H9 (cell line): ENCODE measurements around the gene RTTN. TPM values are rescaled to one million over a fixed set of nuclear protein-coding genes. Genes with fewer than 3 reads are reported as not detected.

Experiments
- DNase-seq: peaks from one replicate; pipeline ENCODE4 v3.0.0-alpha.2; 2017
- H2AFZ ChIP-seq: one replicate; pipeline ENCODE4 v1.6.1; 2013; ENCODE audit warnings: mild to moderate bottlenecking, low read length, control low read depth, moderate library complexity
- H2AK5ac ChIP-seq: 2 replicates; pipeline ENCODE4 v1.6.1; 2013; ENCODE audit warnings: low read length, control low read depth, mixed read lengths; ENCODE audit not compliant: insufficient read length
- H2BK120ac ChIP-seq: one replicate; pipeline ENCODE4 v1.6.1; 2013; ENCODE audit warnings: low read depth, mild to moderate bottlenecking, low read length, control low read depth, inconsistent platforms; ENCODE audit not compliant: poor library complexity, severe bottlenecking
- H2BK12ac ChIP-seq: 2 replicates; pipeline ENCODE4 v1.6.1; 2013; ENCODE audit warnings: low read length, control low read depth, mixed read lengths, low read depth; ENCODE audit not compliant: insufficient read length
- H2BK15ac ChIP-seq: 2 replicates; pipeline ENCODE4 v1.6.1; 2013; ENCODE audit warnings: low read depth, low read length, control low read depth
- H2BK20ac ChIP-seq: one replicate; pipeline ENCODE4 v1.6.1; 2013; ENCODE audit warnings: low read depth, mild to moderate bottlenecking, low read length, control low read depth, inconsistent platforms; ENCODE audit not compliant: poor library complexity, severe bottlenecking
- H2BK5ac ChIP-seq: 2 replicates; pipeline ENCODE4 v1.6.1; 2013; ENCODE audit warnings: low read length, control low read depth, mixed read lengths; ENCODE audit not compliant: insufficient read length
- H3K14ac ChIP-seq: 2 replicates; pipeline ENCODE4 v1.6.1; 2013; ENCODE audit warnings: low read length, control low read depth; ENCODE audit not compliant: insufficient read depth
- H3K18ac ChIP-seq: 2 replicates; pipeline ENCODE4 v1.6.1; 2013; ENCODE audit warnings: low read depth, mild to moderate bottlenecking, mixed read lengths, low read length, control low read depth; ENCODE audit not compliant: insufficient read length
- H3K23ac ChIP-seq: 2 replicates; pipeline ENCODE4 v1.6.1; 2013; ENCODE audit warnings: low read length, control low read depth, mixed read lengths, low read depth; ENCODE audit not compliant: insufficient read length
- H3K23me2 ChIP-seq: 2 replicates; pipeline ENCODE4 v1.6.1; 2013; ENCODE audit warnings: low read depth, mild to moderate bottlenecking, mixed read lengths, low read length, control low read depth; ENCODE audit not compliant: insufficient read length, poor library complexity, severe bottlenecking
- H3K27ac ChIP-seq: 2 replicates; pipeline ENCODE4 v1.5.1; 2013; ENCODE audit warnings: low read length, control low read depth, mixed read lengths, low read depth; ENCODE audit not compliant: insufficient read length
- H3K27me3 ChIP-seq: 2 replicates; pipeline ENCODE4 v1.6.1; 2013; ENCODE audit warnings: low read length, control low read depth, inconsistent platforms; ENCODE audit not compliant: insufficient read depth
- H3K4ac ChIP-seq: 2 replicates; pipeline ENCODE4 v1.6.1; 2013; ENCODE audit warnings: low read depth, mild to moderate bottlenecking, control low read depth, inconsistent platforms, low read length, moderate library complexity
- H3K4me1 ChIP-seq: 2 replicates; pipeline ENCODE4 v1.6.1; 2013; ENCODE audit warnings: low read length, control low read depth, inconsistent platforms; ENCODE audit not compliant: insufficient read depth
- H3K4me2 ChIP-seq: 2 replicates; pipeline ENCODE4 v1.6.1; 2013; ENCODE audit warnings: low read length, control low read depth, mixed read lengths; ENCODE audit not compliant: insufficient read length, insufficient read depth
- H3K56ac ChIP-seq: 2 replicates; pipeline ENCODE4 v1.6.1; 2013; ENCODE audit warnings: low read depth, mild to moderate bottlenecking, mixed read lengths, low read length, control low read depth; ENCODE audit not compliant: insufficient read length
- H3K79me1 ChIP-seq: 2 replicates; pipeline ENCODE4 v1.6.1; 2013; ENCODE audit warnings: low read depth, mild to moderate bottlenecking, moderate library complexity, low read length, control low read depth, inconsistent platforms; ENCODE audit not compliant: insufficient read depth, poor library complexity, severe bottlenecking
- H3K79me2 ChIP-seq: 2 replicates; pipeline ENCODE4 v1.6.1; 2013; ENCODE audit warnings: low read length, control low read depth, inconsistent platforms; ENCODE audit not compliant: insufficient read depth
- H3K9ac ChIP-seq: 2 replicates; pipeline ENCODE4 v1.6.1; 2013; ENCODE audit warnings: low read length, control low read depth, mixed read lengths; ENCODE audit not compliant: insufficient read length; ENCODE audit errors: extremely low read depth
- H3K9me3 ChIP-seq: one replicate; pipeline ENCODE4 v1.6.1; 2013; ENCODE audit warnings: low read depth, low read length, inconsistent platforms; ENCODE audit not compliant: control insufficient read depth
- H3T11ph ChIP-seq: one replicate; pipeline ENCODE4 v1.6.1; 2013; ENCODE audit warnings: mild to moderate bottlenecking, low read length, control low read depth, inconsistent platforms
- H4K20me1 ChIP-seq: one replicate; pipeline ENCODE4 v1.6.1; 2013; ENCODE audit not compliant: control insufficient read depth, insufficient read length, insufficient read depth
- H4K5ac ChIP-seq: 2 replicates; pipeline ENCODE4 v1.6.1; 2013; ENCODE audit warnings: low read depth, mild to moderate bottlenecking, mixed read lengths, low read length, control low read depth; ENCODE audit not compliant: insufficient read length
- H4K8ac ChIP-seq: replicated peaks from 2 replicates; pipeline ENCODE4 v1.6.1; 2013; ENCODE audit warnings: low read length, control low read depth, mixed read lengths, low read depth; ENCODE audit not compliant: insufficient read length
- H4K91ac ChIP-seq: 2 replicates; pipeline ENCODE4 v1.6.1; 2013; ENCODE audit warnings: low read depth, mild to moderate bottlenecking, moderate library complexity, mixed read lengths, low read length, control low read depth; ENCODE audit not compliant: insufficient read length
- H3K27ac Mint-ChIP-seq, 3 experiments: 2 replicates in 2 of 3; 3 replicates in 1 of 3; pipeline ENCODE4 v1.8.0; 2020 to 2021; ENCODE audit warnings: mixed read lengths in 3 of 3, mild to moderate bottlenecking in 1 of 3, moderate library complexity in 1 of 3
- H3K27me3 Mint-ChIP-seq: 2 replicates; pipeline ENCODE4 v1.8.0; 2021; ENCODE audit warnings: low read depth, mild to moderate bottlenecking, moderate library complexity, mixed read lengths
- H3K36me3 Mint-ChIP-seq, 3 experiments: 2 replicates in 2 of 3; 3 replicates in 1 of 3; pipeline ENCODE4 v1.8.0; 2020 to 2021; ENCODE audit warnings: low read depth in 3 of 3, mixed read lengths in 3 of 3; ENCODE audit not compliant: insufficient read depth in 1 of 3
- H3K4me1 Mint-ChIP-seq, 2 experiments: 2 replicates each; pipeline ENCODE4 v1.8.0; 2020; ENCODE audit warnings: mixed read lengths in 2 of 2
- H3K4me3 Mint-ChIP-seq, 2 experiments: 2 replicates in 1 of 2; 3 replicates in 1 of 2; pipeline ENCODE4 v1.8.0; 2020 to 2021; ENCODE audit warnings: mild to moderate bottlenecking in 2 of 2, mixed read lengths in 2 of 2, moderate library complexity in 1 of 2
- H3K9me3 Mint-ChIP-seq, 2 experiments: 2 replicates in 1 of 2; 3 replicates in 1 of 2; pipeline ENCODE4 v1.8.0; 2020; ENCODE audit warnings: mild to moderate bottlenecking in 2 of 2, mixed read lengths in 2 of 2, moderate library complexity in 1 of 2
- WGBS: extraction: QIAGEN DNeasy Blood & Tissue Kit; methylation state at CpG from one replicate; pipeline ENCODE4 v1.1.7; 2013; ENCODE audit warnings: missing lambda C conversion rate, low lambda C conversion rate, mixed read lengths; ENCODE audit not compliant: insufficient read length; ENCODE audit errors: extremely low coverage; 5-methylcytosine and 5-hydroxymethylcytosine counted together
- total RNA-seq: library from RNA; stranded (reverse); gene quantifications from 2 replicates; pipeline ENCODE4 v1.2.1, GENCODE V29; 2021
- TF ChIP-seq, protein P1 (sequence below): fragments of 200-600 bp; sonication (generic); conservative IDR thresholded peaks from 3 replicates; pipeline ENCODE4 v1.8.0; 2021; ENCODE audit warnings: antibody characterized with exemption, mild to moderate bottlenecking

The RTTN gene
- total RNA-seq, 1 experiment from 2014 or later = 17.6 TPM

DNA sequence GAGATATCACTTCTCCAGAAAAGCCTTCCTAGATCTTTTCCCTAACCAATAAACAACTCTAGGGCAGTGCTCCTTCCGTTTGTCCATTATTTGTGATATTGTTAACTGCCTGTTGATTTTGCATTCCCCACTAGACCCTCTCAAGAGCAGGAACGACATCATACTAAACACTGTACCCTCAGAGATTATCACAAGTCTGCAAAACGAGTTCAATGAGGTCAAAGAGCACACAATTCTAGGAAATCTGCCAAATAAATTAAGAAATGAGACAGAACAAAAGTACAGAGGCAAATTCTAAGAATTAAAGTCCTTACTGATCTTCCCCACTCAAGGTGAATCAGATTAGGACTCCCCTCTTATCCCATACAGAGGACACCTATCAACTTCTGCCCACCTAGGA lies 7.6 kb downstream of the RTTN start:
- Histone ChIP-seq H2BK12ac (no peak overlapping the region), H4K91ac (no peak overlapping the region), H2BK5ac (no peak overlapping the region), H2BK15ac (no peak overlapping the region), H3K79me1 (no peaks in the 10 kb centered on the region), H3K9ac (no peak overlapping the region), H3T11ph (no peak overlapping the region), H4K5ac (no peak overlapping the region), H3K27me3 (no peaks in the 10 kb centered on the region), H2BK20ac (no peak overlapping the region), H3K9me3 (no peaks in the 10 kb centered on the region), H3K23me2 (no peaks in the 10 kb centered on the region), H3K4me2 (no peak overlapping the region), H3K18ac (no peak overlapping the region), H4K8ac (no peak overlapping the region), H3K79me2 (peaks cover 2% of the 10 kb centered on the region; the same call in 1 of the 2 replicates), H3K4me1 (no peaks in the 10 kb centered on the region), H3K23ac (no peak overlapping the region), H3K56ac (no peak overlapping the region), H2AK5ac (no peak overlapping the region), H3K27ac (no peak overlapping the region), H4K20me1 (no peaks in the 10 kb centered on the region), H3K14ac (no peak overlapping the region), H2AFZ (no peak overlapping the region), H3K4ac (no peak overlapping the region), H2BK120ac (no peak overlapping the region)
- no CpG with 5 or more reads among the region's 3 CpGs for WGBS
- Mint-ChIP-seq H3K27ac (no peak overlapping the region), H3K4me1 (peaks cover 0 to 6% of the 10 kb centered on the region in 2 experiments; a peak in 1 of 4 replicates), H3K4me3 (no peak overlapping the region), H3K9me3 (no peaks in the 10 kb centered on the region), H3K36me3 (peaks cover 8 to 69% (median 60%) of the 10 kb centered on the region in 3 experiments; a peak in 6 of 7 replicates), H3K27me3 (no peaks in the 10 kb centered on the region)
- TF ChIP-seq, protein P1, sequence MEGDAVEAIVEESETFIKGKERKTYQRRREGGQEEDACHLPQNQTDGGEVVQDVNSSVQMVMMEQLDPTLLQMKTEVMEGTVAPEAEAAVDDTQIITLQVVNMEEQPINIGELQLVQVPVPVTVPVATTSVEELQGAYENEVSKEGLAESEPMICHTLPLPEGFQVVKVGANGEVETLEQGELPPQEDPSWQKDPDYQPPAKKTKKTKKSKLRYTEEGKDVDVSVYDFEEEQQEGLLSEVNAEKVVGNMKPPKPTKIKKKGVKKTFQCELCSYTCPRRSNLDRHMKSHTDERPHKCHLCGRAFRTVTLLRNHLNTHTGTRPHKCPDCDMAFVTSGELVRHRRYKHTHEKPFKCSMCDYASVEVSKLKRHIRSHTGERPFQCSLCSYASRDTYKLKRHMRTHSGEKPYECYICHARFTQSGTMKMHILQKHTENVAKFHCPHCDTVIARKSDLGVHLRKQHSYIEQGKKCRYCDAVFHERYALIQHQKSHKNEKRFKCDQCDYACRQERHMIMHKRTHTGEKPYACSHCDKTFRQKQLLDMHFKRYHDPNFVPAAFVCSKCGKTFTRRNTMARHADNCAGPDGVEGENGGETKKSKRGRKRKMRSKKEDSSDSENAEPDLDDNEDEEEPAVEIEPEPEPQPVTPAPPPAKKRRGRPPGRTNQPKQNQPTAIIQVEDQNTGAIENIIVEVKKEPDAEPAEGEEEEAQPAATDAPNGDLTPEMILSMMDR = no peak
- no peak for DNase-seq
